SU-DHL-6 (cell line): ENCODE results near the gene DPEP2.

Experiments used
- H2AFZ ChIP-seq: fragments of 200-600 bp; sonication (generic); 2 replicates; pipeline ENCODE4 v1.6.1; 2014; ENCODE audit warnings: low read depth, mild to moderate bottlenecking, moderate library complexity, mixed read lengths, antibody characterized with exemption, low read length; ENCODE audit not compliant: severe bottlenecking
- H3F3A ChIP-seq: fragments of 200-600 bp; shearing (Covaris generic); 2 replicates; pipeline ENCODE4 v1.6.0; 2016; ENCODE audit warnings: antibody characterized with exemption, mild to moderate bottlenecking; ENCODE audit not compliant: insufficient read depth
- H3K27ac ChIP-seq: fragments of 200-600 bp; sonication (generic); 2 replicates; pipeline ENCODE4 v1.5.1; 2016; ENCODE audit warnings: low read depth, mild to moderate bottlenecking, low read length, moderate library complexity, mixed read lengths
- H3K27me3 ChIP-seq: fragments of 200-600 bp; sonication (generic), shearing (Covaris generic); 2 replicates; pipeline ENCODE4 v1.6.0; 2014; ENCODE audit warnings: mild to moderate bottlenecking, low read length
- H3K36me3 ChIP-seq: fragments of 200-600 bp; sonication (generic); 2 replicates; pipeline ENCODE4 v1.6.1; 2014; ENCODE audit warnings: mild to moderate bottlenecking, low read length, mixed read lengths
- H3K4me2 ChIP-seq: fragments of 300-600, 200-600 bp; shearing (Covaris generic), sonication (generic); 2 replicates; pipeline ENCODE4 v1.6.0; 2014; ENCODE audit warnings: low read length, low read depth, mild to moderate bottlenecking; ENCODE audit not compliant: poor library complexity, severe bottlenecking
- H3K4me3 ChIP-seq: fragments of 200-600 bp; sonication (generic); 2 replicates; pipeline ENCODE4 v1.5.1; 2014; ENCODE audit warnings: antibody characterized with exemption, low read length, mild to moderate bottlenecking, mixed read lengths; ENCODE audit not compliant: insufficient read depth, poor library complexity, severe bottlenecking
- H3K79me2 ChIP-seq: fragments of 200-600 bp; sonication (generic); 2 replicates; pipeline ENCODE4 v1.6.1; 2014; ENCODE audit warnings: mild to moderate bottlenecking, low read length, moderate library complexity; ENCODE audit not compliant: insufficient read depth
- H3K9ac ChIP-seq: fragments of 200-600 bp; sonication (generic); 2 replicates; pipeline ENCODE4 v1.7.0; 2014; ENCODE audit warnings: mild to moderate bottlenecking, low read length
- H3K9me2 ChIP-seq: fragments of 200-600 bp; sonication (generic); replicated peaks from 2 replicates; pipeline ENCODE4 v1.6.1; 2014; ENCODE audit warnings: low read length; ENCODE audit not compliant: insufficient read depth
- H3K9me3 ChIP-seq: fragments of 200-600 bp; sonication (generic); 2 replicates; pipeline ENCODE4 v1.6.1; 2014; ENCODE audit warnings: low read length, mixed read lengths; ENCODE audit not compliant: insufficient read depth
- H4K20me1 ChIP-seq: fragments of 200-600 bp; sonication (generic); 2 replicates; pipeline ENCODE4 v1.6.1; 2014; ENCODE audit warnings: low read depth, mild to moderate bottlenecking, antibody characterized with exemption, low read length, moderate library complexity, mixed read lengths
- EZH2phosphoT487 ChIP-seq: fragments of 200-600 bp; sonication (generic), shearing (Covaris generic); conservative IDR thresholded peaks from 2 replicates; pipeline ENCODE4 v1.6.1; 2018; ENCODE audit warnings: mild to moderate bottlenecking, antibody characterized with exemption, low read length, moderate library complexity, mixed read lengths
- TF ChIP-seq, protein P1 (sequence below): fragments of 200-600 bp; sonication (generic); IDR thresholded peaks from one replicate; pipeline ENCODE4 v1.5.1; 2017; ENCODE audit warnings: antibody characterized with exemption, mild to moderate bottlenecking, low read length, moderate library complexity; ENCODE audit not compliant: insufficient read depth, poor library complexity, severe bottlenecking

The DPEP2 gene

DNA sequence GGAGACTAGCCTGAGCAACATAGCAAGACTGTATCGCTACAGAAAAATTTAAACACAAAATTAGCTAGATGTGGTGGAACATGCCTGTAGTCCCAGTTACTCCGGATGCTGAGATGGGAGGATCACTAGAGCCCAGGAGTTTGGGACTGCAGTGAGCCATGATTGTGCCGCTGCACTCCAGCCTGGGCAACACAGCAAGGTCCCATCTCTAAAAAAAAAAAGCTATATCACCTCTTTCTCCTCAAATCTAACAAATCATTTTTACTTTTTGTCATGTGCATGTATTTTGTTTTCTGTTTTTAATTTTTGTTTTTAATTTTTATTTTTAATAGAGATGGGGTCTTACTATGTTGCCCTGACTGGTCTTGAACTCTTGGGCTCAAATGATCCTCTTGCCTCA is 29.7 kb upstream of the DPEP2 start:
- no peaks in the 10 kb centered on the region for H3F3A ChIP-seq
- H3K27me3 ChIP-seq = no peaks in the 10 kb centered on the region
- no peak overlapping the region for H2AFZ ChIP-seq
- H3K36me3 ChIP-seq = no peaks in the 10 kb centered on the region
- H3K79me2 ChIP-seq = peaks cover 7% of the 10 kb centered on the region
- no peaks in the 10 kb centered on the region for H3K9me2 ChIP-seq
- no peak overlapping the region for H3K27ac ChIP-seq
- H3K4me3 ChIP-seq = no peak overlapping the region
- H3K4me2 ChIP-seq = no peak overlapping the region
- no peaks in the 10 kb centered on the region for H3K9me3 ChIP-seq
- H4K20me1 ChIP-seq = no peaks in the 10 kb centered on the region
- TF ChIP-seq, protein P1, sequence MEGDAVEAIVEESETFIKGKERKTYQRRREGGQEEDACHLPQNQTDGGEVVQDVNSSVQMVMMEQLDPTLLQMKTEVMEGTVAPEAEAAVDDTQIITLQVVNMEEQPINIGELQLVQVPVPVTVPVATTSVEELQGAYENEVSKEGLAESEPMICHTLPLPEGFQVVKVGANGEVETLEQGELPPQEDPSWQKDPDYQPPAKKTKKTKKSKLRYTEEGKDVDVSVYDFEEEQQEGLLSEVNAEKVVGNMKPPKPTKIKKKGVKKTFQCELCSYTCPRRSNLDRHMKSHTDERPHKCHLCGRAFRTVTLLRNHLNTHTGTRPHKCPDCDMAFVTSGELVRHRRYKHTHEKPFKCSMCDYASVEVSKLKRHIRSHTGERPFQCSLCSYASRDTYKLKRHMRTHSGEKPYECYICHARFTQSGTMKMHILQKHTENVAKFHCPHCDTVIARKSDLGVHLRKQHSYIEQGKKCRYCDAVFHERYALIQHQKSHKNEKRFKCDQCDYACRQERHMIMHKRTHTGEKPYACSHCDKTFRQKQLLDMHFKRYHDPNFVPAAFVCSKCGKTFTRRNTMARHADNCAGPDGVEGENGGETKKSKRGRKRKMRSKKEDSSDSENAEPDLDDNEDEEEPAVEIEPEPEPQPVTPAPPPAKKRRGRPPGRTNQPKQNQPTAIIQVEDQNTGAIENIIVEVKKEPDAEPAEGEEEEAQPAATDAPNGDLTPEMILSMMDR = no peak
- no peak for TF ChIP-seq EZH2phosphoT487
- H3K9ac ChIP-seq = no peak overlapping the region

DNA sequence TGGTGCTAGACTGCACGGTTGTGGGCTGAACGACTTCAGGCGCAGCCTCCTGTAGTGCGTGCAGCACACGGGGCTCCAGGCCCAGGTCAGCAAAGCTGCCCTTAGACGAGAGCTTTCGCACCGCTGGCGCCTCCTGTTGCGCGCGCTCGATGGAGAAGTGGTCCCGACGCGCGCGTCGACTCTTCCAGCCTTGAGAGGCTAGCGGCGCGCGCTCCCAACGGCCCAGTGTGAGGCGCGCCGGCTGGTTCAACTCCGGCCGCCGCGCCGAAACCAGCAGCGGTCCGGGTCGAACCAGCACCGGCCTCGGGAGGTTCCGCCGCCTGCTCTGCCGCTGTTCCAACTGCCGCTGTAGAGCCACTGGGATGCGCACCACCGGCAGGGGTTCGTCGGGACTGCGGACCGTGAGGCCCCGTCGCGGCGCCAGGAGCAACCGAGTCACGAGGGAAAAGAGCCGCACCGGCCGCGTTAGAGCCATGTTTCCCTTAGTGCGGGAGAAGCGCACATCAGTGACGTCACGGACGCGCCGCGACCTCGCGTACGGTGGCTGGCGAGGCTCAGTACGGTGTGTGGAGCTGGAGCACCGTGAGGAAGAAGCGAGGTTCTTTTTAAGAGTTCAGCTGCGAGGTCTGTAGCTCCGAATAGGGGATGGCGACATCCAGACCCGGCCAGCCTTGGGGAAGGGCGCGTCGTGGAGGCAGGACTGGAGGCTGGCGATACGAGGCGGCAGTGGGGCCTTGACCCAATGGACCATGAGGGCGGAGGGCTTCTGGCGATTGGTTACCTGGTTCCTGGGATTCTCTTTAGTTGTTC is 23.6 kb upstream of the DPEP2 start, which contains the start of the genes DDX28 and DUS2:
TSS of gene DDX28 (minus strand) at position 505 of the 810 bp plus-strand sequence. CDS start at position 475, 30 bp downstream.
TSS of gene DUS2 (plus strand) at position 557 of the 810 bp plus-strand sequence. CDS start 14,740 bp downstream, outside the sequence.
- TF ChIP-seq EZH2phosphoT487 = no peak
- TF ChIP-seq, protein P1 = no peak
- peak within 1 kb of the TSS; percentile 92 for H3K4me2 ChIP-seq

DNA sequence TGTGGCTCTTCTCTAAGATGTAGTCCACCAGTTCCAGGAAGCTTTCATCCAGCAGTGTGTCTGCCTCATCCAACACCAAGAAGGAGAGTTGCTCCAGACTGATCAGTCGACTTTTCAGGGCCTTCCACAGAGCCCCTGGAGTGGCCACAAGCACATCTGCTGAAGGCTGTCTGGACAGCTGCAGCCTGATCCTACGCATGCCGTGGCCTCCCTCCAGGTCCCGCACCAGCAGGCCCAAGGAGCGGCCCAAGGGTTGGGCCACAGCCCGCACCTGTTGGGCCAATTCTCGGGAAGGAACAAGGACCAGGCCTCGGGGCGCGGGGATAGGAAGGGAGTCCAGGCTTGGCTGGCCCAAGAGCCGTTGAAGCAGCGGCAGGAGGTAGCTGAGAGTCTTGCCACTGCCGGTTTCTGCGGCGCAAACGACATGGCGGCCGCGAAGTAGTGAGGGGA is 23.0 kb upstream of the DPEP2 start:
- Histone ChIP-seq H4K20me1 (peaks cover 3% of the 10 kb centered on the region; the same call in 1 of the 2 replicates), H3K79me2 (peaks cover 33% of the 10 kb centered on the region), H3K27me3 (no peaks in the 10 kb centered on the region), H3K27ac (no peak overlapping the region), H3K9me2 (no peaks in the 10 kb centered on the region), H3K36me3 (no peaks in the 10 kb centered on the region), H3F3A (no peaks in the 10 kb centered on the region), H3K4me3 (peak overlapping the region; percentile 93), H3K4me2 (peak overlapping the region; percentile 92), H2AFZ (peak overlapping the region; percentile 39), H3K9me3 (no peaks in the 10 kb centered on the region), H3K9ac (peak overlapping the region; percentile 87)
- TF ChIP-seq EZH2phosphoT487 = no peak
- TF ChIP-seq, protein P1 = no peak

More for the DNA sequence above, 23.6 kb upstream of the DPEP2 start, which contains the start of the genes DDX28 and DUS2:
- no peaks in the 10 kb centered on the region for H3K9me2 ChIP-seq
- peak within 1 kb of the TSS; percentile 93 for H3K4me3 ChIP-seq
- peaks cover 33% of the 10 kb centered on the region for H3K79me2 ChIP-seq
- no peaks in the 10 kb centered on the region for H3K36me3 ChIP-seq
- peak within 1 kb of the TSS; percentile 39 for H2AFZ ChIP-seq
- peaks cover 3% of the 10 kb centered on the region; the same call in 1 of the 2 replicates for H4K20me1 ChIP-seq
- peak within 1 kb of the TSS; percentile 87 for H3K9ac ChIP-seq
- H3K27me3 ChIP-seq = no peaks in the 10 kb centered on the region
- 0 out of 2 replicates have a peak within 1 kb of the TSS, but pooled peaks have one; percentile 8 for H3K27ac ChIP-seq
- H3K9me3 ChIP-seq = no peaks in the 10 kb centered on the region
- H3F3A ChIP-seq = no peaks in the 10 kb centered on the region
